Mesendoderm (in vitro differentiated cells): Measurements from ENCODE around the gene KLC1.

Source experiments
- DNase-seq: peaks from one replicate; pipeline ENCODE4 v3.0.0; 2013
- H2AK5ac ChIP-seq: 2 replicates; pipeline ENCODE4 v1.6.1; 2013; ENCODE audit warnings: low read length, inconsistent platforms
- H2BK120ac ChIP-seq: 2 replicates; pipeline ENCODE4 v1.6.1; 2013; ENCODE audit warnings: low read depth, mild to moderate bottlenecking, low read length, moderate library complexity, mixed read lengths
- H2BK15ac ChIP-seq: replicated peaks from 2 replicates; pipeline ENCODE4 v1.6.1; 2013; ENCODE audit warnings: low read depth, mild to moderate bottlenecking, moderate library complexity
- H2BK5ac ChIP-seq: 2 replicates; pipeline ENCODE4 v1.6.1; 2013; ENCODE audit warnings: low read length, inconsistent platforms
- H3K18ac ChIP-seq: 2 replicates; pipeline ENCODE4 v1.6.1; 2013; ENCODE audit warnings: mild to moderate bottlenecking, low read length, mixed read lengths
- H3K23ac ChIP-seq: one replicate; pipeline ENCODE4 v1.6.1; 2013; ENCODE audit warnings: low read length
- H3K27ac ChIP-seq: 2 replicates; pipeline ENCODE4 v1.5.1; 2013; ENCODE audit warnings: low read depth, mild to moderate bottlenecking, inconsistent platforms, low read length, moderate library complexity
- H3K27me3 ChIP-seq: 2 replicates; pipeline ENCODE4 v1.6.1; 2013; ENCODE audit warnings: low read length, control low read depth, mild to moderate bottlenecking, inconsistent platforms; ENCODE audit not compliant: insufficient read depth, poor library complexity
- H3K36me3 ChIP-seq: 2 replicates; pipeline ENCODE4 v1.6.1; 2013; ENCODE audit warnings: low read length, inconsistent platforms; ENCODE audit not compliant: control insufficient read depth, insufficient read depth
- H3K4ac ChIP-seq: one replicate; pipeline ENCODE4 v1.6.1; 2013; ENCODE audit warnings: low read depth, mild to moderate bottlenecking, low read length, moderate library complexity
- H3K4me1 ChIP-seq: 2 replicates; pipeline ENCODE4 v1.6.1; 2013; ENCODE audit warnings: low read depth, low read length, inconsistent platforms; ENCODE audit not compliant: control insufficient read depth
- H3K4me2 ChIP-seq: 2 replicates; pipeline ENCODE4 v1.6.1; 2013; ENCODE audit warnings: low read length
- H3K4me3 ChIP-seq: 2 replicates; pipeline ENCODE4 v1.5.1; 2013; ENCODE audit warnings: mild to moderate bottlenecking, low read length
- H3K56ac ChIP-seq: one replicate; pipeline ENCODE4 v1.6.1; 2013; ENCODE audit warnings: low read length
- H3K79me1 ChIP-seq: 2 replicates; pipeline ENCODE4 v1.6.1; 2013; ENCODE audit warnings: low read length, inconsistent platforms
- H3K79me2 ChIP-seq: 2 replicates; pipeline ENCODE4 v1.6.1; 2013; ENCODE audit warnings: mild to moderate bottlenecking, low read length; ENCODE audit not compliant: control insufficient read depth, insufficient read depth
- H3K9ac ChIP-seq: 2 replicates; pipeline ENCODE4 v1.6.1; 2013; ENCODE audit warnings: low read length, inconsistent platforms
- H4K5ac ChIP-seq: one replicate; pipeline ENCODE4 v1.6.1; 2013; ENCODE audit warnings: low read length
- H4K8ac ChIP-seq: one replicate; pipeline ENCODE4 v1.6.1; 2013; ENCODE audit warnings: low read depth, mild to moderate bottlenecking, control low read depth, low read length, moderate library complexity
- WGBS: extraction: QIAGEN DNeasy Blood & Tissue Kit; methylation state at CpG from one replicate; pipeline ENCODE4 v1.1.7; 2013; ENCODE audit warnings: low lambda C conversion rate, missing lambda C conversion rate; ENCODE audit not compliant: insufficient coverage; ENCODE audit errors: extremely low coverage; 5-methylcytosine and 5-hydroxymethylcytosine counted together

Gene KLC1

GRCh38 chr14:103736546-103737431 is 107.8 kb downstream of the KLC1 start:
- H3K79me1 ChIP-seq, result no peaks in the 10 kb centered on the region
- H3K27ac ChIP-seq, result no peak overlapping the region
- H3K27me3 ChIP-seq, result no peaks in the 10 kb centered on the region
- H4K5ac ChIP-seq, result no peak overlapping the region
- no peak overlapping the region for H3K56ac ChIP-seq
- no peaks in the 10 kb centered on the region for H3K79me2 ChIP-seq
- H3K4me2 ChIP-seq, result no peak overlapping the region
- no peak overlapping the region for H3K18ac ChIP-seq
- H2BK120ac ChIP-seq, result no peak overlapping the region
- H4K8ac ChIP-seq, result no peak overlapping the region
- no peak overlapping the region for H2BK5ac ChIP-seq
- WGBS, result no CpG with 5 or more reads among the region's 10 CpGs
- H2AK5ac ChIP-seq, result no peak overlapping the region
- no peaks in the 10 kb centered on the region for H3K4me1 ChIP-seq
- H3K4ac ChIP-seq, result no peak overlapping the region
- no peak overlapping the region for H3K9ac ChIP-seq
- no peak for DNase-seq
- H2BK15ac ChIP-seq, result no peak overlapping the region
- no peak overlapping the region for H3K23ac ChIP-seq
- H3K36me3 ChIP-seq, result peaks cover 3% of the 10 kb centered on the region
- H3K4me3 ChIP-seq, result no peak overlapping the region

- Histone ChIP-seq H3K9ac (no peak overlapping the region), H2BK15ac (no peak overlapping the region), H2AK5ac (no peak overlapping the region), H3K23ac (no peak overlapping the region), H3K79me1 (no peaks in the 10 kb centered on the region), H3K27ac (no peak overlapping the region), H4K8ac (no peak overlapping the region), H3K4ac (no peak overlapping the region), H3K4me3 (no peak overlapping the region), H3K27me3 (no peaks in the 10 kb centered on the region), H3K56ac (no peak overlapping the region), H3K79me2 (no peaks in the 10 kb centered on the region), H2BK5ac (no peak overlapping the region), H4K5ac (no peak overlapping the region), H2BK120ac (no peak overlapping the region), H3K36me3 (peaks cover 3% of the 10 kb centered on the region), H3K4me2 (no peak overlapping the region), H3K4me1 (no peaks in the 10 kb centered on the region), H3K18ac (no peak overlapping the region)
- no peak for DNase-seq
- WGBS, result no CpG with 5 or more reads among the region's 16 CpGs
These were observed 108.5 kb downstream of the KLC1 start for GRCh38 chr14:103737432-103738045.

GRCh38 chr14:103738166-103738565 is 109.2 kb downstream of the KLC1 start:
- Histone ChIP-seq H4K8ac (no peak overlapping the region), H3K79me2 (no peaks in the 10 kb centered on the region), H3K23ac (no peak overlapping the region), H3K36me3 (peaks cover 1% of the 10 kb centered on the region), H3K27ac (no peak overlapping the region), H3K18ac (no peak overlapping the region), H3K4me1 (no peaks in the 10 kb centered on the region), H3K27me3 (no peaks in the 10 kb centered on the region), H4K5ac (no peak overlapping the region), H3K56ac (no peak overlapping the region), H2BK5ac (no peak overlapping the region), H2BK15ac (no peak overlapping the region), H3K4ac (no peak overlapping the region), H3K4me3 (no peak overlapping the region), H3K4me2 (no peak overlapping the region), H2AK5ac (no peak overlapping the region), H3K79me1 (no peaks in the 10 kb centered on the region), H2BK120ac (no peak overlapping the region), H3K9ac (no peak overlapping the region)
- no peak for DNase-seq
- no CpG with 5 or more reads among the region's 10 CpGs for WGBS

- no peak overlapping the region for H3K4me3 ChIP-seq
- no peak overlapping the region for H2BK5ac ChIP-seq
- no peaks in the 10 kb centered on the region for H3K79me1 ChIP-seq
- no peak overlapping the region for H2BK120ac ChIP-seq
- no peak overlapping the region for H3K56ac ChIP-seq
- H4K5ac ChIP-seq, result no peak overlapping the region
- no peak overlapping the region for H3K9ac ChIP-seq
- no peak overlapping the region for H3K4ac ChIP-seq
- no peaks in the 10 kb centered on the region for H3K4me1 ChIP-seq
- WGBS, result no CpG with 5 or more reads among the region's 34 CpGs
- no peaks in the 10 kb centered on the region for H3K36me3 ChIP-seq
- no peak overlapping the region for H3K18ac ChIP-seq
- no peak for DNase-seq
- H3K27me3 ChIP-seq, result no peaks in the 10 kb centered on the region
- H3K79me2 ChIP-seq, result no peaks in the 10 kb centered on the region
- H2BK15ac ChIP-seq, result no peak overlapping the region
- H3K4me2 ChIP-seq, result no peak overlapping the region
- no peak overlapping the region for H4K8ac ChIP-seq
- no peak overlapping the region for H2AK5ac ChIP-seq
- no peak overlapping the region for H3K23ac ChIP-seq
- no peak overlapping the region for H3K27ac ChIP-seq
These were observed 109.9 kb downstream of the KLC1 start for GRCh38 chr14:103738701-103739451.

GRCh38 chr14:103739466-103739792 is 110.4 kb downstream of the KLC1 start:
- Histone ChIP-seq H2AK5ac (no peak overlapping the region), H4K8ac (no peak overlapping the region), H3K27ac (no peak overlapping the region), H3K27me3 (no peaks in the 10 kb centered on the region), H2BK15ac (no peak overlapping the region), H3K79me2 (no peaks in the 10 kb centered on the region), H2BK120ac (no peak overlapping the region), H3K79me1 (no peaks in the 10 kb centered on the region), H3K4me2 (no peak overlapping the region), H4K5ac (no peak overlapping the region), H3K23ac (no peak overlapping the region), H3K4me3 (no peak overlapping the region), H3K4me1 (no peaks in the 10 kb centered on the region), H3K9ac (no peak overlapping the region), H3K36me3 (no peaks in the 10 kb centered on the region), H2BK5ac (no peak overlapping the region), H3K18ac (no peak overlapping the region), H3K4ac (no peak overlapping the region), H3K56ac (peak overlapping the region; percentile 7)
- WGBS, result no CpG with 5 or more reads among the region's 6 CpGs
- no peak for DNase-seq
